Mammary epithelial cell (primary cell): Measurements from ENCODE around the gene RPP25L.

Experiments
- EZH2 ChIP-seq: IDR thresholded peaks from 2 replicates; pipeline ENCODE4 v1.6.1; 2012; ENCODE audit warnings: low read length, inconsistent platforms, borderline replicate concordance
- TF ChIP-seq, protein P1 (sequence below), 2 donors: IDR thresholded peaks in 1 of 2; conservative IDR thresholded peaks in 1 of 2; 2 replicates each; pipeline ENCODE4 v1.5.1; 2011 to 2012; ENCODE audit warnings: inconsistent platforms in 2 of 2, low read length in 2 of 2, mild to moderate bottlenecking in 2 of 2, control low read depth in 1 of 2, low read depth in 1 of 2; ENCODE audit not compliant: insufficient read depth in 1 of 2; ENCODE audit errors: extremely low read depth in 1 of 2

DNA sequence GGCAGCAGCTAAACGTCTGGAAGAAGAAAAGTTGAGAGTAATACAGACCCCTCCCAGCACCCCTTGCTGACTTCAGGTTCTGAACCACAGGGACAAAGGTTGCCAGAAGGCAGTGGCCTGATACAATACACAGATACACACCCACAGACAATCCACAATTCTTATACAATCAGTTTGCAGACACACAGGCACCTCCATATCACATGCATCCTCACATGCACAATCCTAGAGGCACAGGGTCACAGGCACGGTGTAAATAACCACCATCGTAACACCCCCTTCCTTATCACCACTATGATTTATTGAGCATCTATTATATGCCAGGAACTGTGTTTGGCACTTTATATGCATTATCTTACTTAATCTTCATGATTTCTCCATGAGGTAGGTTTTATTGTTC, 30.6 kb downstream of the RPP25L start:
- TF ChIP-seq, protein P1, sequence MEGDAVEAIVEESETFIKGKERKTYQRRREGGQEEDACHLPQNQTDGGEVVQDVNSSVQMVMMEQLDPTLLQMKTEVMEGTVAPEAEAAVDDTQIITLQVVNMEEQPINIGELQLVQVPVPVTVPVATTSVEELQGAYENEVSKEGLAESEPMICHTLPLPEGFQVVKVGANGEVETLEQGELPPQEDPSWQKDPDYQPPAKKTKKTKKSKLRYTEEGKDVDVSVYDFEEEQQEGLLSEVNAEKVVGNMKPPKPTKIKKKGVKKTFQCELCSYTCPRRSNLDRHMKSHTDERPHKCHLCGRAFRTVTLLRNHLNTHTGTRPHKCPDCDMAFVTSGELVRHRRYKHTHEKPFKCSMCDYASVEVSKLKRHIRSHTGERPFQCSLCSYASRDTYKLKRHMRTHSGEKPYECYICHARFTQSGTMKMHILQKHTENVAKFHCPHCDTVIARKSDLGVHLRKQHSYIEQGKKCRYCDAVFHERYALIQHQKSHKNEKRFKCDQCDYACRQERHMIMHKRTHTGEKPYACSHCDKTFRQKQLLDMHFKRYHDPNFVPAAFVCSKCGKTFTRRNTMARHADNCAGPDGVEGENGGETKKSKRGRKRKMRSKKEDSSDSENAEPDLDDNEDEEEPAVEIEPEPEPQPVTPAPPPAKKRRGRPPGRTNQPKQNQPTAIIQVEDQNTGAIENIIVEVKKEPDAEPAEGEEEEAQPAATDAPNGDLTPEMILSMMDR (conservative IDR thresholded peaks at IDR 0.05 in 1 of 2, IDR thresholded peaks at IDR 0.05 in 1 of 2; ENCODE audit: extremely low read depth in 1 of 2, insufficient read depth in 1 of 2, low read depth in 1 of 2, low read length in 2 of 2), result no peak
- no peak for TF ChIP-seq EZH2
